ENCODE data around the gene BLTP2.

BLTP2 gene

DNA sequence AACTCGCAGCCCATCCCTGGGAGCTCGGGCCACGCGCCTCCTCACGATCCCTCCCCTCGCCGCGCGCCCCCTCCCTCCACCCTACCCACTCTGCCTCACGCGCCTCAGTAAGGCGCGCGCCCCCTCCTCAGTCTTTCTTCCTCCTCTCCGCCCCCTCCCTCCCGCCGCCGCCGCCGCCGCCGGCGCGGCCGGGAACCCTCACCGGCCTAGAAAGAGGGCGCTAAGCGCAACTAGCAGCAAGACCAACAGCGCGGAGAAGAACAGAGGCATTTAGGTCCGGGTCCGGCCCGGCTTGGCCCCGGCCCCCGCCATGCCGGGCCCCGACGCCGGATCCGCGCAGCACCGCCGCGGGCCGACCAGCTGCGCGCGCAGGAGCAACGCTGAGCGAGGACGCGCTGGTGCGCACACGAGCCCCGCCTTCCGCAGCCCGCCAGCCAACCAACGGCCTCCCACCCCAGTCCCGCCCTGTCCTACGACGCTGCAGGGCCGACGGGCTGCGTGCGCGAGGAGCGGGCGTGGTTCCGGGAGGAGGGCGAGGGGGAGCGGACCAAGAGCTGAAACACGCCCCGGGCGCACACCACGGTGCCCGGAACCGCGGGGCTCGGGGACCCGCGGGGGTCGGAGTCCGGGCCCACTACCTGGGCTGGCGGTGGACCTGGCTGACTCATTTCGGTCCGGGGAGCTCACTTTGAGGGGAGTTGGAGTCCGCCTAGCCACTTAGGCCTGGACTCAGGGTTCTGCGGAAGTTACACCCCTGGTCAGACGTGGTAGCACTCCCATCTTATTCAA, at the start of gene BLTP2:
BLTP2 (minus strand) TSS at position 372 of the 789 bp plus-strand sequence; CDS start at position 270, 102 bp downstream.
- peak within 1 kb of the TSS; percentile 92 for H3K27ac ChIP-seq (ENCODE audit: low read depth, low read length)
- no peaks in the 10 kb centered on the region for H3K27me3 ChIP-seq (ENCODE audit: control insufficient read depth, insufficient read depth, low read length)
- no peaks in the 10 kb centered on the region for H3K9me3 ChIP-seq (ENCODE audit: control insufficient read depth, insufficient read depth, low read depth, low read length)
- H3K9ac ChIP-seq (ENCODE audit: low read length) = peak within 1 kb of the TSS; percentile 81
- H3K4me1 ChIP-seq (ENCODE audit: control insufficient read depth, insufficient read depth, low read length) = peaks cover 10% of the 10 kb centered on the region; the same call in 1 of the 2 replicates
- peak within 1 kb of the TSS; percentile 100 for H3K4me3 ChIP-seq (ENCODE audit: low read depth, low read length)
- H3K36me3 ChIP-seq (ENCODE audit: control insufficient read depth, insufficient read depth, low read length) = peaks cover 51% of the 10 kb centered on the region

DNA sequence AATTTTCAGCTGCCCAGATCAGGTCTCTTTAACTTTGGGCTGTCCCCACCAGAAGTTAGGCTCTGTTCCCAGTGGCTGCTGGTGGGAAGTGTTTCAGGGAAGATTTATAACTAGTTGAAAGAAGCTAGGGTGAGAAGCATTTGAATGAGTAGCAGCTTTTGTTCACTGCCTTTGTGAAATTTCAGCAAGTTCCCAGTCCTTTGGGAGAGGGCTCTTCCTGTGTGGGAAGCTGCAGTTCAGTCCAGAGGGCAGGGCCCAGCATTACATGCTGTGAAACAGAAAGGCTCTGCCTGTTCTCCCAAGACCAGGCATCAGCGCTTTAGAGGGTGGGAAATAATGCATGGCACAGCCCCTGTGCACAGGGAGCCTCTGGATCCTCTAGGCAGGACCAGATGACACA, 48.9 kb upstream of the BLTP2 start:
- Histone ChIP-seq H3K4me1 (ENCODE audit: control insufficient read depth, insufficient read depth, low read length) (no peaks in the 10 kb centered on the region), H3K4me3 (ENCODE audit: low read depth, low read length) (no peak overlapping the region), H3K36me3 (ENCODE audit: control insufficient read depth, insufficient read depth, low read length) (peaks cover 93% of the 10 kb centered on the region), H3K9me3 (ENCODE audit: control insufficient read depth, insufficient read depth, low read depth, low read length) (no peaks in the 10 kb centered on the region), H3K27ac (ENCODE audit: low read depth, low read length) (no peak overlapping the region), H3K9ac (ENCODE audit: low read length) (no peak overlapping the region), H3K27me3 (ENCODE audit: control insufficient read depth, insufficient read depth, low read length) (no peaks in the 10 kb centered on the region)

DNA sequence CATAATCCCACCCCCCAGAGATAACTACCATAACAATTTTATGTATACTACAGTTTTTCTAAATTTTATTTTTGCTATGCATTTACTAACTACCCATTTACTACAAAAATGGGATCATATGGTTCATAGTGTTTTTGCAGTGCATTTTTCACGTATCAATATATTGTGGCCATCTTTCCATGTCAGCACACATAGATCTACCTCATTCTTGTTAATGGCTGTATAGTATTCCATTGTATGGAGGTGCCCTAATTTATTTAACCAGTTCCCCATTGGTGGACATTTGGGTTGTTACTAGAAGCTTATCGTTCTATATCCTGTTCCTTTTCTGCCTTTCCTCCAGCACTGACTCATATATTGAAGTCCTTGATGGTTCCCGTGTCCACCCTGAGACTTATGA, 44.1 kb upstream of the BLTP2 start:
- Histone ChIP-seq H3K9me3 (ENCODE audit: control insufficient read depth, insufficient read depth, low read depth, low read length) (no peaks in the 10 kb centered on the region), H3K4me3 (ENCODE audit: low read depth, low read length) (no peak overlapping the region), H3K36me3 (ENCODE audit: control insufficient read depth, insufficient read depth, low read length) (peaks cover 93% of the 10 kb centered on the region), H3K9ac (ENCODE audit: low read length) (no peak overlapping the region), H3K27me3 (ENCODE audit: control insufficient read depth, insufficient read depth, low read length) (no peaks in the 10 kb centered on the region), H3K27ac (ENCODE audit: low read depth, low read length) (no peak overlapping the region), H3K4me1 (ENCODE audit: control insufficient read depth, insufficient read depth, low read length) (no peaks in the 10 kb centered on the region)

- Histone ChIP-seq H3K27me3 (ENCODE audit: control insufficient read depth, insufficient read depth, low read length) (no peaks in the 10 kb centered on the region), H3K27ac (ENCODE audit: low read depth, low read length) (no peak overlapping the region), H3K9me3 (ENCODE audit: control insufficient read depth, insufficient read depth, low read depth, low read length) (no peaks in the 10 kb centered on the region), H3K4me3 (ENCODE audit: low read depth, low read length) (no peak overlapping the region), H3K36me3 (ENCODE audit: control insufficient read depth, insufficient read depth, low read length) (peaks cover 91% of the 10 kb centered on the region), H3K4me1 (ENCODE audit: control insufficient read depth, insufficient read depth, low read length) (no peaks in the 10 kb centered on the region), H3K9ac (ENCODE audit: low read length) (no peak overlapping the region)
Observed at GRCh38 chr17:28688481-28688880, 43.5 kb upstream of the BLTP2 start.

GRCh38 chr17:28686296-28686695, 41.3 kb upstream of the BLTP2 start:
- Histone ChIP-seq H3K27me3 (ENCODE audit: control insufficient read depth, insufficient read depth, low read length) (no peaks in the 10 kb centered on the region), H3K36me3 (ENCODE audit: control insufficient read depth, insufficient read depth, low read length) (peaks cover 98% of the 10 kb centered on the region), H3K9ac (ENCODE audit: low read length) (no peak overlapping the region), H3K4me3 (ENCODE audit: low read depth, low read length) (no peak overlapping the region), H3K9me3 (ENCODE audit: control insufficient read depth, insufficient read depth, low read depth, low read length) (no peaks in the 10 kb centered on the region), H3K4me1 (ENCODE audit: control insufficient read depth, insufficient read depth, low read length) (no peaks in the 10 kb centered on the region), H3K27ac (ENCODE audit: low read depth, low read length) (no peak overlapping the region)

GRCh38 chr17:28685366-28685765, 40.4 kb upstream of the BLTP2 start:
- Histone ChIP-seq H3K27ac (ENCODE audit: low read depth, low read length) (no peak overlapping the region), H3K9me3 (ENCODE audit: control insufficient read depth, insufficient read depth, low read depth, low read length) (no peaks in the 10 kb centered on the region), H3K36me3 (ENCODE audit: control insufficient read depth, insufficient read depth, low read length) (peaks cover 98% of the 10 kb centered on the region), H3K27me3 (ENCODE audit: control insufficient read depth, insufficient read depth, low read length) (no peaks in the 10 kb centered on the region), H3K4me1 (ENCODE audit: control insufficient read depth, insufficient read depth, low read length) (no peaks in the 10 kb centered on the region), H3K9ac (ENCODE audit: low read length) (no peak overlapping the region), H3K4me3 (ENCODE audit: low read depth, low read length) (no peak overlapping the region)

- no peak overlapping the region for H3K4me3 ChIP-seq (ENCODE audit: low read depth, low read length)
- H3K27ac ChIP-seq (ENCODE audit: low read depth, low read length) = no peak overlapping the region
- no peak overlapping the region for H3K9ac ChIP-seq (ENCODE audit: low read length)
- H3K27me3 ChIP-seq (ENCODE audit: control insufficient read depth, insufficient read depth, low read length) = no peaks in the 10 kb centered on the region
- H3K9me3 ChIP-seq (ENCODE audit: control insufficient read depth, insufficient read depth, low read depth, low read length) = no peaks in the 10 kb centered on the region
- no peaks in the 10 kb centered on the region for H3K4me1 ChIP-seq (ENCODE audit: control insufficient read depth, insufficient read depth, low read length)
- peaks cover 97% of the 10 kb centered on the region for H3K36me3 ChIP-seq (ENCODE audit: control insufficient read depth, insufficient read depth, low read length)
Observed at GRCh38 chr17:28684963-28685362, 40.0 kb upstream of the BLTP2 start.

DNA sequence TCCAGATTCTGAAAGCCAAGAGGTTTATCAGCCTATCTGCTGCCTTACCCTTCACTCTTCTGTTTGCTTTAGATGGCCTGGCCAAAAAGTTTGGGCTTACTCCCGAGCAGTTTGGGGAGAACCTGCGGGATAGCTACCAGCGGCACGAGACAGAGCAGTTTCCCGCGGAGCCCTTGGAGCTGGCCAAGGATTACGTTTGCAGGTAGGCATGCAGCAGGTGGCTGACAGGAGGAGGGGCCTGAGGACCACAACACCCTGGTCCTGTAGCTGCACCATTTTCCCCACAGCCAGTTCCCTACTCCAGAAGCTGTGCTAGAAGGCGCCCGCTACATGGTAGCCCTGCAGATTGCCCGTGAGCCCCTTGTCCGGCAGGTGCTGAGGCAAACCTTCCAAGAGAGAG, 37.7 kb upstream of the BLTP2 start:
- Histone ChIP-seq H3K36me3 (ENCODE audit: control insufficient read depth, insufficient read depth, low read length) (peaks cover 95% of the 10 kb centered on the region), H3K9ac (ENCODE audit: low read length) (no peak overlapping the region), H3K27me3 (ENCODE audit: control insufficient read depth, insufficient read depth, low read length) (no peaks in the 10 kb centered on the region), H3K4me1 (ENCODE audit: control insufficient read depth, insufficient read depth, low read length) (no peaks in the 10 kb centered on the region), H3K27ac (ENCODE audit: low read depth, low read length) (no peak overlapping the region), H3K4me3 (ENCODE audit: low read depth, low read length) (no peak overlapping the region), H3K9me3 (ENCODE audit: control insufficient read depth, insufficient read depth, low read depth, low read length) (no peaks in the 10 kb centered on the region)

GRCh38 chr17:28675980-28676379, 31.0 kb upstream of the BLTP2 start:
- H3K27ac ChIP-seq (ENCODE audit: low read depth, low read length) = no peak overlapping the region
- no peak overlapping the region for H3K9ac ChIP-seq (ENCODE audit: low read length)
- H3K9me3 ChIP-seq (ENCODE audit: control insufficient read depth, insufficient read depth, low read depth, low read length) = no peaks in the 10 kb centered on the region
- no peaks in the 10 kb centered on the region for H3K4me1 ChIP-seq (ENCODE audit: control insufficient read depth, insufficient read depth, low read length)
- H3K4me3 ChIP-seq (ENCODE audit: low read depth, low read length) = no peak overlapping the region
- peaks cover 97% of the 10 kb centered on the region for H3K36me3 ChIP-seq (ENCODE audit: control insufficient read depth, insufficient read depth, low read length)
- no peaks in the 10 kb centered on the region for H3K27me3 ChIP-seq (ENCODE audit: control insufficient read depth, insufficient read depth, low read length)

DNA sequence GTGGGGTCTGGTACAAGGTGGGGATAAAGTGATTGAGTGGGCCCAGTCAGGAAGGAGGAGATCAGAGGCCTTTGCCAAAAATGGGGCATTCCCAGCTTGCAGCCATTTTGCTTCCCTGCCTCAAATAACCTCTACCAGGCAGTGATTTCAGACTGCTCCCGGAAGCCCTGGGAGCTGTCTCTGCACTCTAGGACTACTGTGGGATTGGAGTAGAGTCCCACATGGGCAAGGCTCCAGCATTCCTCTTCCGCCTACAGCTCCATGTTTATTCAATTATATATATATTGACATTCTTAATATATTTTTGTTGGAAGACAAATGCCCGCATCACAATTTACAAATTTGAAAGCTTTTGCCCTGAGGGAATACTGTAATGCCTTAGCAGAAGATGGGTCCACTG, 30.5 kb upstream of the BLTP2 start:
- no peak overlapping the region for H3K9ac ChIP-seq (ENCODE audit: low read length)
- H3K4me1 ChIP-seq (ENCODE audit: control insufficient read depth, insufficient read depth, low read length) = no peaks in the 10 kb centered on the region
- no peaks in the 10 kb centered on the region for H3K9me3 ChIP-seq (ENCODE audit: control insufficient read depth, insufficient read depth, low read depth, low read length)
- H3K4me3 ChIP-seq (ENCODE audit: low read depth, low read length) = no peak overlapping the region
- peaks cover 96% of the 10 kb centered on the region for H3K36me3 ChIP-seq (ENCODE audit: control insufficient read depth, insufficient read depth, low read length)
- H3K27ac ChIP-seq (ENCODE audit: low read depth, low read length) = no peak overlapping the region
- no peaks in the 10 kb centered on the region for H3K27me3 ChIP-seq (ENCODE audit: control insufficient read depth, insufficient read depth, low read length)

- no peak overlapping the region for H3K9ac ChIP-seq (ENCODE audit: low read length)
- H3K4me1 ChIP-seq (ENCODE audit: control insufficient read depth, insufficient read depth, low read length) = no peaks in the 10 kb centered on the region
- H3K4me3 ChIP-seq (ENCODE audit: low read depth, low read length) = no peak overlapping the region
- no peaks in the 10 kb centered on the region for H3K27me3 ChIP-seq (ENCODE audit: control insufficient read depth, insufficient read depth, low read length)
- peaks cover 78% of the 10 kb centered on the region for H3K36me3 ChIP-seq (ENCODE audit: control insufficient read depth, insufficient read depth, low read length)
- H3K9me3 ChIP-seq (ENCODE audit: control insufficient read depth, insufficient read depth, low read depth, low read length) = no peaks in the 10 kb centered on the region
- H3K27ac ChIP-seq (ENCODE audit: low read depth, low read length) = no peak overlapping the region
Observed at GRCh38 chr17:28669918-28670317, 25.0 kb upstream of the BLTP2 start.

All from HUES6 (cell line).